GM19238 (cell line): ENCODE results near the gene H6PD.

ENCODE experiments used
- DNase-seq: peaks from one replicate; pipeline ENCODE4 v3.0.0; 2011; ENCODE audit warnings: low spot score; ENCODE audit not compliant: insufficient read length

The H6PD gene

GRCh38 chr1:9256332-9256731 lies 21.8 kb downstream of the H6PD start:
- no peak for DNase-seq

GRCh38 chr1:9257851-9258250 lies 23.3 kb downstream of the H6PD start:
- no peak for DNase-seq

- DNase-seq = no peak
Measured at GRCh38 chr1:9258629-9259028, 24.1 kb downstream of the H6PD start.

GRCh38 chr1:9260059-9260766 lies 25.6 kb downstream of the H6PD start:
- DNase-seq = no peak

GRCh38 chr1:9261496-9261895 lies 26.9 kb downstream of the H6PD start:
- no peak for DNase-seq

GRCh38 chr1:9262096-9262986 lies 27.8 kb downstream of the H6PD start:
- DNase-seq = no peak

- no peak for DNase-seq
Measured at GRCh38 chr1:9263276-9263855, 28.8 kb downstream of the H6PD start.

GRCh38 chr1:9263984-9264872 lies 29.7 kb downstream of the H6PD start:
- DNase-seq = no peak

GRCh38 chr1:9265037-9265436 lies 30.5 kb downstream of the H6PD start:
- DNase-seq = no peak

- no peak for DNase-seq
Measured at GRCh38 chr1:9265968-9266367, 31.4 kb downstream of the H6PD start.

GRCh38 chr1:9267352-9267686 lies 32.7 kb downstream of the H6PD start:
- no peak for DNase-seq

- no peak for DNase-seq
Measured at GRCh38 chr1:9267827-9268581, 33.4 kb downstream of the H6PD start.

- no peak for DNase-seq
Measured at GRCh38 chr1:9269078-9269501, 34.5 kb downstream of the H6PD start.

- DNase-seq = no peak
Measured at GRCh38 chr1:9269721-9270120, 35.1 kb downstream of the H6PD start.

- DNase-seq = no peak
Measured at GRCh38 chr1:9270290-9270883, 35.8 kb downstream of the H6PD start.

- DNase-seq = no peak
Measured at GRCh38 chr1:9271283-9271682, 36.7 kb downstream of the H6PD start.

- DNase-seq = no peak
Measured at GRCh38 chr1:9271861-9272595, 37.5 kb downstream of the H6PD start.

GRCh38 chr1:9273177-9273576 lies 38.6 kb downstream of the H6PD start:
- DNase-seq = no peak

- no peak for DNase-seq
Measured at GRCh38 chr1:9275161-9275560, 40.6 kb downstream of the H6PD start.
